Prostate gland (tissue), 2 donors: ENCODE results near the gene SBF2. TPM values are rescaled to one million over a fixed set of nuclear protein-coding genes. Genes with fewer than 3 reads are reported as not detected.
A peak's percentile ranks its signal among the peaks of the same experiment; 100 is the strongest.

Experiments used
- DNase-seq: peaks from one replicate; pipeline ENCODE4 v3.0.0-alpha.2; 2019; ENCODE audit warnings: low spot score
- H3K27ac ChIP-seq, 2 donors: fragments of 200-600 bp; sonication (generic); 2 replicates each; pipeline ENCODE4 v1.5.1; 2017 to 2019
- H3K27me3 ChIP-seq: fragments of 200-600 bp; sonication (generic); replicated peaks from 2 replicates; pipeline ENCODE4 v1.5.1; 2019; ENCODE audit not compliant: insufficient read depth
- H3K36me3 ChIP-seq, 2 donors: fragments of 200-600 bp; sonication (generic); 1 replicate in 1 of 2; 2 replicates in 1 of 2; pipeline versions ENCODE4 v1.5.1 to v1.8.1; 2017 to 2019
- H3K4me1 ChIP-seq: fragments of 200-600 bp; sonication (generic); replicated peaks from 2 replicates; pipeline ENCODE4 v1.5.1; 2019
- H3K4me3 ChIP-seq, 2 donors: fragments of 200-600 bp; sonication (generic); 2 replicates each; pipeline ENCODE4 v1.5.1; 2017 to 2019
- H3K9me3 ChIP-seq: fragments of 200-600 bp; sonication (generic); 2 replicates; pipeline ENCODE4 v1.5.1; 2017
- POLR2A ChIP-seq: fragments of 450-650 bp; IDR thresholded peaks from one replicate; pipeline ENCODE4 v1.6.1; 2016; ENCODE audit warnings: antibody characterized with exemption, mild to moderate bottlenecking
- POLR2AphosphoS5 ChIP-seq: sonication (generic); formaldehyde crosslinking; IDR thresholded peaks from one replicate; pipeline ENCODE4 v1.6.1; 2017; ENCODE audit warnings: antibody characterized with exemption
- WGBS: methylation state at CpG from one replicate; pipeline ENCODE4 v1.1.5; 2018; 5-methylcytosine and 5-hydroxymethylcytosine counted together
- intact Hi-C: fragments of 100-400 bp; cut with DNase I; formaldehyde crosslinking; loops from one replicate; pipeline ENCODE4 v1.14.2; 2022
- total RNA-seq, 2 donors: library from RNA; depleted of rRNA; stranded (reverse); fragments of >200 nt; gene quantifications; one replicate each; pipeline ENCODE4 v1.1.0, GENCODE V29; 2016
- TF ChIP-seq, protein P1 (sequence below), 4 experiments: fragments of 200-600 bp in 2 of 4; fragments of 450-650 bp in 2 of 4; sonication (generic) in 2 of 4; IDR thresholded peaks; 1 replicate in 3 of 4; 2 replicates in 1 of 4; pipeline ENCODE4 v1.5.1; 2016 to 2019; ENCODE audit warnings: antibody characterized with exemption in 4 of 4, mild to moderate bottlenecking in 2 of 4, moderate library complexity in 2 of 4

SBF2 gene
- total RNA-seq, 2 donors from 2014 or later, result 35.9 to 56.7 TPM

DNA sequence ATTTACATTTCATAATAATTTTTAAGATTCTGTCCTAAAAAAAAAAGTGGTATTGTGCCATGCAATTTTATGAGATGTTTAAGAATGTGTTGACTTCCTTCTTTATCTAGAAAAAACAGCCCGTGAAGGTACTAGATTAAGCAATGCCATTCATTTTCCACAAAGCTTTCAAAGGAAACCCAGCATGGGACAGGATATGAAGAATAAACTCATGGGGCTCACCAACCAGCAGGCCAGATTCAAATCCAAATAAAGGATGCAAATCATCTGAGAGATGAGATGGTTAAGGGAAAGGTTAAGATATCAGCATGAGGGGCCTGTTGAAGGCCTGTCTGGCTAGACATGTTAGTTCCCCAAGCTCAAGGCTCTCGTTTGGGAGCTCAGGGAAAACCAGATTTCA lies 431.0 kb downstream of the SBF2 start:
- intact Hi-C loops, result loop anchor here (5.0 to 10.0 kb wide), 2 partner anchors 106 to 112 kb away; no protein-coding TSS in a partner anchor
- no peak for TF ChIP-seq POLR2A
- no peak for TF ChIP-seq POLR2AphosphoS5
- TF ChIP-seq, protein P1, sequence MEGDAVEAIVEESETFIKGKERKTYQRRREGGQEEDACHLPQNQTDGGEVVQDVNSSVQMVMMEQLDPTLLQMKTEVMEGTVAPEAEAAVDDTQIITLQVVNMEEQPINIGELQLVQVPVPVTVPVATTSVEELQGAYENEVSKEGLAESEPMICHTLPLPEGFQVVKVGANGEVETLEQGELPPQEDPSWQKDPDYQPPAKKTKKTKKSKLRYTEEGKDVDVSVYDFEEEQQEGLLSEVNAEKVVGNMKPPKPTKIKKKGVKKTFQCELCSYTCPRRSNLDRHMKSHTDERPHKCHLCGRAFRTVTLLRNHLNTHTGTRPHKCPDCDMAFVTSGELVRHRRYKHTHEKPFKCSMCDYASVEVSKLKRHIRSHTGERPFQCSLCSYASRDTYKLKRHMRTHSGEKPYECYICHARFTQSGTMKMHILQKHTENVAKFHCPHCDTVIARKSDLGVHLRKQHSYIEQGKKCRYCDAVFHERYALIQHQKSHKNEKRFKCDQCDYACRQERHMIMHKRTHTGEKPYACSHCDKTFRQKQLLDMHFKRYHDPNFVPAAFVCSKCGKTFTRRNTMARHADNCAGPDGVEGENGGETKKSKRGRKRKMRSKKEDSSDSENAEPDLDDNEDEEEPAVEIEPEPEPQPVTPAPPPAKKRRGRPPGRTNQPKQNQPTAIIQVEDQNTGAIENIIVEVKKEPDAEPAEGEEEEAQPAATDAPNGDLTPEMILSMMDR (IDR thresholded peaks at IDR 0.05), result no peak

DNA sequence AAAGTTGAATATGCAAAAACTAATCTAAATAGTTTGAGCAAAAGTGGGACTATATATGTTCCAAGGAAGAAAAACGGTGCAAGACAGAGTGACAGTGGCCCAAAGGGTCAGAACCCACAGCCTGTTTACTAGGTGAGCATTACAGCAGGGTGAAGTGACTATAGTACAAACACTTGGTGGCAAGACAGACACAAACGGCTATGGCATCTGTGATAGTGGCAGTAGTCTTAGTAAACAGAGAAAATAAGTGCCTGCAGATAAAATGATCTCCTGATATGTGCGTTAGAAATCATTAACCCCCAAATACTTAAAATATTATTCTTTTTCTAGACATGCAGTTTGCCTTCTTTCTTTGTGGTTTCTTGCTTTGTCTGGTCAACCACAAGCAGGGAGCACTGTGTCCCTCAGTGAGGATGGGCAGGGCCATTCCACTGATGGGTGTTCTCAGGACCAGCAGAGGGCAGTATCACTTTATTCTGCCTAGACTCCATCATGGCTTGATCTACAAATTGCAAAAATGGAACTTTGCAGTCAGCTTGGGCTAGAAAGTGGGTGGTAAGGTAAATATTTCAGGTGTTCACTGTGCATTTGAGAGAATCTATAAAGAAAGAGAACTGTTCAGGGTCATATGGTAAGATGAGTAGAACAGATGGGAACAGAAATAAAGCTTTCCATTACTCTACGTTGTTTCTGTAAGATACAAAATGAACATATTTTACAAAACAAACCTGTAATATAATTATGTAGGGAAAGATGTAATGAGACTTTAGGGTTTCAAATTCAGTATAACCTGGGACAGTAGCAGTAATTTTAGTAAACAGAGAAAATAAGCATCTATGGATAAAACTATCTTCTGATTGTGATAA lies 431.9 kb downstream of the SBF2 start:
- DNase-seq, result peak; percentile 34
- Histone ChIP-seq H3K4me1 (peaks cover 4% of the 10 kb centered on the region), H3K27me3 (no peaks in the 10 kb centered on the region), H3K27ac (no peak overlapping the region), H3K9me3 (no peaks in the 10 kb centered on the region), H3K4me3 (no peak overlapping the region), H3K36me3 (no peaks in the 10 kb centered on the region)
- WGBS, result 83% methylated on average over 4 of the region's 4 CpGs
- no peak for TF ChIP-seq POLR2A
- TF ChIP-seq, protein P1 (IDR thresholded peaks at IDR 0.05), result peak in 3 of 4 experiments; percentile 42 to 55 (median 51)
- TF ChIP-seq POLR2AphosphoS5, result peak; percentile 10
- intact Hi-C loops, result loop anchor here (5.0 to 10.0 kb wide), 2 partner anchors 105 to 113 kb away; no protein-coding TSS in a partner anchor

More for the DNA sequence above, 431.0 kb downstream of the SBF2 start:
- no peaks in the 10 kb centered on the region for H3K36me3 ChIP-seq
- no peak overlapping the region for H3K27ac ChIP-seq
- H3K4me3 ChIP-seq, result no peak overlapping the region
- H3K27me3 ChIP-seq, result no peaks in the 10 kb centered on the region
- no peaks in the 10 kb centered on the region for H3K9me3 ChIP-seq
- peaks cover 4% of the 10 kb centered on the region for H3K4me1 ChIP-seq
- 73% methylated on average over 2 of the region's 2 CpGs for WGBS
- DNase-seq, result no peak

DNA sequence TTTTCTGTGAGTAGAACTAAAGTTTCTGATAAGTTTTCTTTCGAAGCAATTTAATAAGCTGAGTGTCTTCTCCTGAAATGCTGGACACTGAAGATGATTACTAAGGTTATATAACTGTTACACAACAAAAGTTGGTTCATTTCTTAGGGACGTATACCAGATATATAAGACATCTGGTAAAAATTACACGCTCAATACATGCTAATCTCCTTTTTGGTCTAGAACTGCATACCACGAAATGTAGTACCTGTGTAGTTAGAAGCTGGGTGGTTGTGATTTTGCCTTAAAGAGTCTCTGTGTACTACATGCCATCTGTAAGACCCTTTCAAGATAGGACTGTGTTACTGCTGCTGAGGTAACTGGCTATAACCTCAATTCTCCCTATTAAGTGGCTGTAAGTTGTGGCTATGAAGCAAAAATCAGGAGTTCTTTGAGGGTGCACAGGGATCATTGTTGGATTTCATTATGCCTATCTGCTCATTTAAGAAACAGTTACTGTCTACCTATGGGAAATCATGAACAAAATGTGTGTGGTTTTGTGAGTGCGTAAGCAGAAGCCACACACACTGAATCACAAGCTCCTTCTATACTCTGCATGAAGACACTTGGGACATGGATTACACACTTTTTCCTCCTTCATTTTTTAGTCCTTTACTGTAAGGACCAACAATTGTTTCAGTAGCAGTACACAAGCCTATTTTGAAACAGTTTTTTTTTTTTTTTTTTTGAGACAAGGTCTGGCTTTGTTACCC lies 434.3 kb downstream of the SBF2 start:
- 83% methylated on average over 5 of the region's 5 CpGs for WGBS
- peak overlapping the region in 1 of 2 donors; percentile 10 for H3K27ac ChIP-seq

DNA sequence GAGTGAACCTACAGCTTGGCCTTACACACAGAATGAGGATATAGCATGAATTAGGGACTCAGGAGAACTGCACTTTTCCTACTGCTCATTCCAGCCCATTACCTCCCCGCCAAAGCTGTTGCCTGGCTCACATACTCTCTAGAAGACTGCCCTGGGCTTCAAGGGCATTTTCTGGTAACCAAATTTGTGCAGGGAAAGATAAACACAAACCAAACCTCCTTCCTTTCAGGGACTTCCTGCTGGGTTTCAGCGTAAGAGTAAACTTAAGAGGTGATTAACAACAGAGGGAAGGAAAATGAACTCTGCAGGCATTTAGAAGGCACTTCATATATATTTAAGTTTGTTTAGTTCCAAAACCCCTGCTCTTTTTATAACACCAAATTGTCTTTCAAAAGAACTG lies 435.2 kb downstream of the SBF2 start:
- intact Hi-C loops, result loop anchor here (10.0 kb wide), 1 partner anchor 466 kb away; no protein-coding TSS in a partner anchor
- Histone ChIP-seq H3K27me3 (no peaks in the 10 kb centered on the region), H3K4me1 (peaks cover 4% of the 10 kb centered on the region), H3K4me3 (no peak overlapping the region), H3K27ac (peak overlapping the region; percentile 10 to 26), H3K36me3 (no peaks in the 10 kb centered on the region), H3K9me3 (no peaks in the 10 kb centered on the region)
- TF ChIP-seq POLR2AphosphoS5, result peak; percentile 25
- TF ChIP-seq, protein P1 (IDR thresholded peaks at IDR 0.05), result no peak
- no peak for TF ChIP-seq POLR2A
- 46% methylated on average over 2 of the region's 2 CpGs for WGBS
- DNase-seq, result no peak

More for the DNA sequence above, 434.3 kb downstream of the SBF2 start:
- TF ChIP-seq POLR2A, result no peak
- TF ChIP-seq, protein P1 (IDR thresholded peaks at IDR 0.05), result no peak
- TF ChIP-seq POLR2AphosphoS5, result no peak
- Histone ChIP-seq H3K4me3 (no peak overlapping the region), H3K9me3 (no peaks in the 10 kb centered on the region), H3K36me3 (no peaks in the 10 kb centered on the region), H3K4me1 (peaks cover 4% of the 10 kb centered on the region), H3K27me3 (no peaks in the 10 kb centered on the region)
- intact Hi-C loops, result loop anchor here (5.0 to 10.0 kb wide), 3 partner anchors 102 to 465 kb away; no protein-coding TSS in a partner anchor
- DNase-seq, result no peak
